DMS114 treated with DMSO at 0.1 percent for 48 hours (cell line): ENCODE data around the gene COMP.

Experiments used
- DNase-seq: peaks from one replicate; lab custom pipeline; 2025; ENCODE audit not compliant: unreplicated experiment; lab: John Stamatoyannopoulos, UW

The COMP gene

GRCh38 chr19:18804139-18804601 is 13.1 kb upstream of the COMP start:
- DNase-seq: no peak

DNA sequence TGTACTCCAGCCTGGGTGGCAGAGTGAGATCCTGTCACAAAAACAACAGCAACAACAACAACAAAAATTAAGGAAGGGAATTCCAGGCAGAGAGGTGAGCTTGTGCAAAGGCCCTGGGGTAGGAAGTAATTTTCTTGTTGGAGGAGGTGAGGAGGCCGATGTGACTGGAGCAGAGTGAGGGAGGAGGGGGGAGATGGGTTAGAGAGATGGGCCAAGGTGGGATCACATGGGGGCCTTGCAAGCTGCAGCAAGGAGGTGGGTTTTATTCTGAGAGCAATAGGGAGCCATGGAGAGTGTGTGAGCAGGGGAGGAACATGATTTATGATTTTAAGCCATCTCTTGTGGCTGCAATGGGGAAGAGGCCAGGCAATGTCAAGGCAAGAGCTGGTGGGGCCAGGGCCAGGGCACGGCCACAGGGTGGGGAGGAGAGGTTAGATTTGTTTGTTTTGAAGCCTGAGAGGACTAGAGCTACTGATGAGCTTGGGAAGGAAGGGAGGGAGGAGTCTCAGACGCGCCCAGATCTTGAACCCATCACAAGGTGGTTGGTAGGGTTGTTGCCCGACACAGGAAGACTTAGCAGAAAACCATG is 12.5 kb upstream of the COMP start:
- DNase-seq: no peak

GRCh38 chr19:18802354-18802753 is 11.2 kb upstream of the COMP start:
- no peak for DNase-seq

DNA sequence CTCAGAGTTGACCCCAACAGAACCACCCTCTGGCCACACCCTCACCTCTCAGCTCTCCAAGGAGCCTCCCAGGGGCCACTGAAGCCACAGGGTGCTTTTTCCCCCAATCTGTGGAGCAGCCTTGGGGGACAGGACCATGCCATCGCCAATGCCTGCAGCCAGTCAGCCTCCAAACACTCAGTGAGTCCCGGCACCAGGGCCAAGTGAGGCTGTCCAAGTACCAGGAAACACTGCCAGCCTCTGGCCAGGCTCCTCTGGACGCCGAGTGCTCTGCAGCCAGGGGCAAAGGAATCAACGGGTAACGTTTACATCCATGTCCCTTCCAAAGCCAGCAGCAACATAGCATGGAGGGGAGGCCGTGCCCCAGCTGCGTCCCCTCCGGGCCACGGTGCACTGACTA is 9.5 kb upstream of the COMP start:
- DNase-seq: no peak

DNA sequence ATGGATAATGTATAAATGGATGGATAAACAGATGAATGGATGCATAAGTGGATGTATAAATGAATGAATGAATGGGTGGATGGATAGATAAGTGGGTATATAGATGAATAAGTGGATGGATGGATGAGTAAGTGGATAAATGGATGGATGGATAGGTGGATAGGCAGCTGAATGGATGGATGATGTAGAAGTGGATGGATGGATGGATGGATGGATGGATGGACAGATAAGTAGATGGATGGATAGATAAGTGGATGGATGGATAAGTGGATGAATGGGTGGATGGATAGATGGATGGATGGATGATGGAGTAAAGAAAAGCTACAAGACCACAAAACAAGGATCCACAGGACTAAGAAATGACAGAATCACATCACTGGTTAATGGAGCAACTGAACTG is 9.0 kb upstream of the COMP start:
- no peak for DNase-seq

- DNase-seq: no peak
These were observed 8.4 kb upstream of the COMP start for GRCh38 chr19:18799389-18799970.

DNA sequence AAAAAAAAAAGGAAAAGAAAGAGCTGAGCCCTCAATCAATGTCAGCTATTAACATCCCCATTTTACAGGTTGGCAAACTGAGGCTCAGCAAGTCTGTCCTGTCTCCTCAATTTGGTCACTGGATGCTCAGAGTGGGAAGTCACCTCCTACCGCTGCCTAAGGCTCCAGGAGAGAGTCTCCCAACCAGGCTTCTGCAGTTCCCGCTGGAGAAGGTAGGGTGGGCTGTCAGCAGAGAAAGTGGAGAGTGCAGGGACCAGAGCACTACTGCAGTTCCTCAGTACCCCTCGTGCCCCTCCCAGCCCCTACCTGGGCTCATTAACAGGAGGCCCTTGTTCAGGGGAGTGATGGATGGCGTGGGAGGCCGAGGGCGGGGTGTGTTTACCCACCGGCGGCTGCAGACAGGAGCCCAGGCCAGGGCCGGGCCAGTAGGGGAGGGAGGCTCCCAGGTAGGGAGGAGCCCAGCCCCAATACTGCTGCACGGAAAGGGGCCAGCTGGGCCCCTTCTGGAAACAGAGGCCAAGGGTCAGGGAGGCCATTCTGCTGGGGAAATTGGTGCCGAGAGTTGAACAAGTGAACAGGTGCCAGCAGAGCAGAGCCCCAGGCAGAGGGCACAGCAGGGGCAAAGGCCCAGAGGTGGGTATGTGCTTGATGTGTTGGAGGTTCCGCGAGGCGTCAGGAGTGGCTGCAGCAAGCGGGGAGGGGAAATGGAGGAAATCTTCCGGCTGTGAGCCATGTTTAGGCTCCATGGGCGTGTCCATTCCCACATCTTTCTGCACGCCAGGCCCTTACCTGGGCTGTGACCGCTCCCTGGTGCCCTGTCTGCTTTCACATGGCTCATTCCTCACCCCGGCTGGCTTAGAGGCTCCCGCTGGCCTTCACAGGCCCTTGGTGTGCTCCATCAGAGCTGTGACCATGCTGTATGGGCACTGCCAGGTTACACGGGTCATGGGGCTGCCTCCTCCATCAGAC is 7.6 kb upstream of the COMP start:
- no peak for DNase-seq

GRCh38 chr19:18796239-18796638 is 5.1 kb upstream of the COMP start:
- DNase-seq: no peak

DNA sequence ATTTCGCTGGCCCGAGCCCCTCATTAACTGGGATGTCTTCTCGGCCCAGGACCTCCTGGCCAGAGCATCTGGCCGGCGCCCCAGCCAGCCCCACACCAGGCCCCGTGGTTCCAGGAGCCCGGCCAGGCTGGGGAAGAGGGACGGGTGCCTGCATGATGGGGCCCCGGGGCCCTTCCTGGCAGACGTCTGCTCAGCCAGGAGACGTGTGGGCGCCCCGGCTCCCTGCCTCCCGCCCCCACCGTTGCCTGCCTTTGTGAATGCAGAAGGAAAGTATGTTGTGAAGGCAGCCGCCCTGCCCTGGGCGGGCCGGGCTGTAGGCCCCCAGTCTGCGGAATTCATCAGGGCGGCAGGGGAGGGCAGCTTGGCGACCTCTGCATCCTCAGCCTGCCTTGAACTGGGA is 4.4 kb upstream of the COMP start:
- no peak for DNase-seq

- DNase-seq: no peak
These were observed 3.6 kb upstream of the COMP start for GRCh38 chr19:18794692-18795091.

- DNase-seq: no peak
These were observed 2.9 kb upstream of the COMP start for GRCh38 chr19:18794029-18794313.

- no peak for DNase-seq
These were observed 2.3 kb upstream of the COMP start for GRCh38 chr19:18793144-18794028.

GRCh38 chr19:18792661-18793060 is 1.6 kb upstream of the COMP start:
- DNase-seq: no peak

- no peak for DNase-seq
These were observed 192 bp upstream of the COMP start for GRCh38 chr19:18791315-18791678.

GRCh38 chr19:18789883-18790565 is 1.1 kb downstream of the COMP start:
- DNase-seq: no peak

DNA sequence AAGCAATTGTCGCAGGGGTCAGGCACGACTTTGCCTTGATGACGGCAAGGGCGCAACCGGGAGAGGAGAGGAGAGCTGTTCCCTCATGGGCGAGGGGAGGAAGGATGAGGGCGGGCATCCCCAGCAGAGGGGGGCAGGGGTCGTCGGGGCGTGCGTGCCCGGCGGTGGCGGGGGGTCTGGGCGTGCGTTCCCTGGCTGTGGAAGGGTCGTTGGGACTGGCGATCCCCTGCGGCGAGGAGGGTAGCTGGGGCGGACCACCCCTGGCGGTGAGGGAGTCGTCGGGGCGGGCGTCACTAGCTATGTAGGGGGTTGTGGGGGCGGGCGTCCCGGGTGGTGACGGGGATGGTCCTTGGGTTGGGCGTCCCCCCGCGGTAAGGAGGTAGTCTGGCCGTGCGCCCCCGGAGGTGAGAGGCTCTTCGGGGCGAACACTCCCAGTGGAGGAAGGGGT is 1.7 kb downstream of the COMP start:
- no peak for DNase-seq

DNA sequence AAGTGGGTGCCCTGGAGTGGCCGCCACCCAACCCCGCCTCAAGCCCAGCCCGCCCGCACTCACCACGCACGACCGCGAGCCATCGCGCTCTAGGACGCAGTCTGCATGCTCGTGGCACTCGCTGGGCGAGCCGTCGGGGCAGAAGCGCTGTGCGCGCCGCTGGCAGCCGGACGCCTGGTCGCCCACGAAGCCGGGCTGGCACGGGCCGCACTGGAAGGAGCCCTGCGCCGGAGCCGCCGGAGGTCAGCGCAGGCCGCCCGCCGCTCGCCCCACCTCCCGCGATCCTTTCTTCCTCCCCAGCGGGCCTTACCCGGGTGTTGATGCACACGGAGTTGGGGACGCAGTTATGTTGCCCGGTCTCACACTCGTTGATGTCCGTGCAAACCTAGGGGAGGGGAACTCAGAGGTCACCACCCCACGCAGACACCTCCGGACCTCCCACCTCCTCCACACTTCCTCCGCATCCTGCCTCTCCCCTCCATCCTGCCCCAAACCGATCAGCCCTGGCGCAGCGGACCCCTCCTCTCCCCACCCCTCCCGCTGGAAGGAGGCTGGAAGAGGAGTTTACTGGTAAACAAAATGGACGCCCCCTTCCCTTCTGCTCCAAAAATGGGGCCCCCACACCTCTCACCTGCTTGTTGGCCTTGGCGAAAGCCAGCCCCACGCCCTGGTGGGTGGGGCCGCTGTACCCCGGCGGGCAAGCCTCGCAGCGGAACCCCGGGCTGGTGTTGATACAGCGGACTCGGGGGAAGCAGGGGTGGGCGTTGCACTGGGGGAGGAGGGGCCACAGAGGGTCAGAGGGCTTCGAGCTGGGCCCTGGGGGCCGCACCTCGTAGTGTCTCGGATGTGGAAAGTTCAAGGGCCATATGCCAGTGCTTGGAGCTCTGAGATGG is 2.3 kb downstream of the COMP start:
- DNase-seq: no peak

DNA sequence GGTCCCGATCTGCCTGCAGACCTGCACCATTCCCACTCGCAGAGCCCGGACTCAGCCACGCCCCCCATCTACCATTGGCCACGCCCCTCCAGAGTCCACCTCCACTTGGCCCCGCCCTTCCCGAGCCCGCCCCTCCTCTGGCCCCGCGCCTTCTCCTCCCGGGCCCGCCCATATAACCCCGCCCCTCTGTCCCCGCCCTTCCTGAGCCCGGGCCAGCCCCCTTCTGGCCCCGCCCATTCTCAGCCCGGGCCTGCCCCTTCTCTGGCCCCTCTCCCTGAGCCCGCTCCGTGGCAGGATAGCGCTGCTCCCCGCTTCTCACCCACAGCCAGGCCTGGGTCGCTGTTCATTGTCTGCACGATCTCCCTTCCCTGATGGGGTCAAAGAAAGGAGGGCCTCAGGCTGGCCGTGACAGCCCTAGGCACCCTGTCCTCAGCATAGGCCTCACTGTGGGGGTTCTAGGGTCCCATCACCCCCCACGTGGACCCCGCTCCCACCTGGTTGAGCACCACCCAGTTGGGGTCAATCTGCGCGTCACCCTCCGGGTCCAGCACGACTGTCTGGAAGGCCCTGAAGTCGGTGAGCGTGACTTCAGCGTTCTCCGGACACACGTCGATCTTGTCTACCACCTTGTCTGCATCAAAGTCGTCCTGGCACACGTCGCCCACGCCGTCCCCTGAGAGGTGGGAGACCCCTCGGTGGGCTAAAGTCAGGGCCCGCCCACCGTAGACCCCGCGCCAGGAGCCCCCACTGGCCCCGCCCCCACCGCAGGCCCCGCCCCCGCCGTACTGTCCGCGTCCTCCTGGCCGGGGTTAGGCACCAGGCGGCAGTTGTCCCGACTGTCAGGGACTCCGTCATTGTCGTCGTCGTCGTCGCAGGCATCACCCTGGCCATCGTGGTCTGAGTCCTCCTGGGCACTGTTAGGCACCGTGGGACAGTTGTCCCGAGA is 5.7 kb downstream of the COMP start:
- DNase-seq: peak; percentile 19

- no peak for DNase-seq
These were observed 6.4 kb downstream of the COMP start for GRCh38 chr19:18784786-18785120.
